Measurements from ENCODE around the gene PIN4.

- TF ChIP-seq POLR2A (IDR thresholded peaks at IDR 0.05) (no peak), POLR2AphosphoS5 (IDR thresholded peaks at IDR 0.05) (no peak)
Measured at GRCh38 chrX:72182924-72183323, 1.4 kb downstream of the PIN4 start.
